NCI-H2029 (cell line): ENCODE data around the gene CCNE1.
"Not testable (repeated sequence)": the region's sequence is repeated elsewhere in the genome, so short reads cannot be mapped to it uniquely, and the experiment has no call there.

Source experiments
- DNase-seq: peaks from one replicate; lab custom pipeline; 2025; lab: John Stamatoyannopoulos, UW

CCNE1 gene

DNA sequence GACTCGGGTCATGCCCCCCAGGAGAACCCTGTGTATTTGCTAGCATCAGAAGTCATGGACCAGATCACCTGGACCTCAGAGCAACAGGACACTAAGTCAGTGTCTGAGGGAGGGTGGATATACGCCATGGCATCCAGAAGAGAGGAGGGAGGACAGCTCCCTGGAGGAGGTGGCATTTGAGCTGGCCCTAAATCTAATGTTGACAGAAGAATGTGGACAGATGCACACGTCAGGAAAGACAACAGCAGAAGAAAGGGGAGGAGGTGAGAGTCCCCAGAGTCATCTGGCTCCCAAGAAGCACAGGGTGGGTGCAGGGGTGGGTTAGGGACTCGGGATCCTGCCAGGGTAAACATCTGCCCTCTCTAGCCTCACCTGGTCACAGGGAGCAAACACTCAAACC lies 24.5 kb upstream of the CCNE1 start:
- DNase-seq: peak; percentile 65

DNA sequence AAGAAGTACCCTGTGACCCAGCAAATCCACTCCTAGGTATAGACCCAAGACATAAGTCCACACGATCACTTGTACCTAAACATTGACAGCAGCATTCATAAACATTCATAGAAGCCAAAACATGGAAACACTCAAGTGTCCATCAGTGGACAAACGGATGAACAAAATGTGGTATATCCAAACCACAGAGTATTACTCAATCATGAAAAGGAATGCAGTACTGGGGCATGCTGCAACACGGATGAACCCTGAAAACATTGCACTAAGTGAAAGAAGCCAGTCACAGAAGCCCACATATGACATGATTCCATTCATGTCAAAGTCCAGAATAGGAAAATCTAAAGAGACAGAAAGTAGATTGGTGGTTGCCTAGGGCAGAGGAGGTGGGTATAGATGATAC lies 22.8 kb upstream of the CCNE1 start:
- no peak for DNase-seq

DNA sequence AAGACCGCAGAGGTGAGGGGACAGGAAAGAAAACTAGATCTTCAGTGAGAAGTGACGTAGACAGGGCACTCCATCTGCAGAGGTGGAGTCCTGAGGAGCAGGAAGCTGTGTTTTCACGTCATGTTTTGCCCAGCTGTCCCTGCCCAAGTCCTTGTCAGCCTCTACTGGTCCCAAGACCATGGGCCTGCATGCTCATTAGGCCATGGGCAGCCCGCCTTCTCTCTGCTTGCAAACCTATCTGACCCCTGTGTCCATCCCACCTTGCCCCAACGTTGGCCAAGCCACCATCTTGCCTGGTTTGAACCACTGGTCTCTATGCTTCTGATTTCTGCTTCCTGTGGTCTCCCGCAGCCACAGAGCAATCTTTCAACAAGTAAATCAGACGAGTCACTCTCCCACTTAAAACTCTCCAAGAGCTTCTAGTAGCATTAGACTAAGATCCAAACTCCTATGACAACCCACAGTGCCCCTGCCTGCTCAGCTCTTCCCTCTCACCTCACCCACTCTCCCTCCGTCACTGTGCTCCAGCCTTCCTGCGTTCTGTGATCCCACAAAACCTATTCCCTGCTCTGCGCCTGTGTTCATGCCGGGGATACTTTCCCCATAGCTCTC lies 18.6 kb upstream of the CCNE1 start:
- DNase-seq: no peak

DNA sequence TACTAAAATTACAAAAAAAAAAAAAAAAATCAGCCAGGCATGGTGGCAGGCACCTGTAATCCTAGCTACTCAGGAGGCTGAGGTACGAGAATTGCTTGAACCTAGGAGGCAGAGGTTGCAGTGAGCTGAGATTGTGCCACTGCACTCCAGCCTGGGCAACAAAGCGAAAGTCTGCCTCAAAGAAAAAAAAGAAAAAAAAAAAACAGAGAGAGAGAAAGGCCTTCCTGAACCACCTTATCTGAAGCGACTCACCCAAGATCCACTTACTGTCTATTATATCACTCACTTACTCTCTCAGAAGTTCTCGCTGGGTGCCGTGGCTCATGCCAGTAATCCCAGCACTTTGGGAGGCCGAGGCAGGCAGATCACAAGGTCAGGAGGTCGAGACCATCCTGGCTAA lies 17.3 kb upstream of the CCNE1 start:
- DNase-seq: not testable (repeated sequence)

DNA sequence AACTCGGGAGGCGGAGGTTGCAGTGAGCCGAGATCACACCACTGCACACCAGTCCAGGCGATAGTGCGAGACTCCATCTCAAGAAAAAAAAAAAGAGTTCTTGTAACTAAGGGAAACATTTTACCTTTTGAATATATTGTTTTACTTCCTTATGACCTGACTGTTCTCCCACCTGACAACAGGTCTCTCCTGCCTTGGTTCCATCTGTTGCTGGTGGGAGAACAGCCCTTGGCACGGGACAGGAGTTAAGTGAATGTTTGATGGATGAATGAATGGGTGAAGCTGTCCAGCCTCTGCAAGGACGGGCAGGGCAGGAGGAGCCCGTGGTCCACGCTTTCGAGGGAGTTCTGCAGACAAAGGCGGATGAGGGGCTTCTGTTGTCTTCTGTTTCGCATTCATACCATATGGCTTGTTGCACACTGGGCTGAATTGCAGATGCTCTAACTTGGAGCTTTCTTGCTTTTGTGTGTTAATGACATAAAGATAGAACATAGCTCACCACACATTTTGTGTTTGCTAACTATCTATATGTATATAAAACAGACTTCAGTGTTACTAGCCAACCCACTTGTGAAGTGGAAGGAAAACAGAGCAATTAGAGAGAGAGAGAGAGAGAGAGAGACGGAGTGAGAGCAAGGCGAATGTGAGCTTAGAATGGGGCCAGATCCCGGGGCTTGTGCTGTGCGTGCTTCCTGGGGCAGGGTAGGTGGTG lies 16.2 kb upstream of the CCNE1 start:
- DNase-seq: no peak

DNA sequence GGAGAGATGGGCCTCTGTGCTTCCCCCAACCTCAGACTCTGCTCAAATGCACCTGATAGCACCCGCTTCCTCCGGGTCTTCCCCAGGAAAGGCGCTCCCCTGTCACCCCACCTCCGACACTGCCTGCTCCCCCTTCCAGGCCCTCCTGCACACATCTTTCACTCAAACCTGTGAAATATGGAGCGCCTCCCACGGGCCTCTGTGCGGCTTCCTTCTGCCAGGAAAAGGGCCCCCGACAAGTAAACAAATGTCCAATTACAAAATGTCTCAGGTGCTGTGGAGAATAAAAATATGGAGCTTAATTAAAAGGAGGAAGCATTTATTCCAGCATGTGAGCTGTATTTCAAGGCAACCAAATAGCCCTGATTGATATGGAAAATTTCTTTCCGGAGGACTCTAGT lies 15.6 kb upstream of the CCNE1 start:
- DNase-seq: no peak

DNA sequence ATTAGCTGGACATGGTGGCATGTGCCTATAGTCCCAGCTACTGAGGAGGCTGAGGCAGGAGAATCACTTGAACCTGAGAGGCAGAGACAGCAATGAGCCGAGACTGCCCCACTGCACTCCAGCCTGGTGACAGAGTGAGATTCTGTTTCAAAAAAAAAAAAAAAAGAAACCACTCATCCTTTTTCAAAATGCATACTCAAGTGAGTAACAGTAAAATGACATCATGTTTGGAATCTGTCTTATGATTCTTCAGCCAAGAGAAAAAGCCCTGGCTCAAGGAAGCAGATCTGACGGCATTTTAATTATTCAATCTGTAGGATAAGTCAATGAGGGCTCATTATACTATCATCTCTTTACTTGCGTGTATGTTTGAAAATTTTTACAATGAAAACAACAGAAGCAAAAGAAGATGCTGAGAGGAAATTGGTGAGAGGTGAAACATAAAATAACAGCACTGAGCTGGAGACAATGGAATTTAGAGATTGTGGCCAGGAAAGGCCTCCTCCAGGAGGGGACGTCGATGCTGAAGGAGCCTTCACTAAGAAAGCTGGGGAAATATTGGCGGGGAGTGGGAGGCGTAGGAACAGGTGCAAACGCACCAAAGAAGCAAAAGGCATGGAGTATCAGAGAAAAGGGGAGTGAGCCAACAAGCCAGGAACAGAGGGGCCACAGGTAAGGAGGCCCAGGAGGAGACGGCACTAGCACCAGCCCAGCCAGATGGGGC lies 12.9 kb upstream of the CCNE1 start:
- DNase-seq: peak; percentile 16

DNA sequence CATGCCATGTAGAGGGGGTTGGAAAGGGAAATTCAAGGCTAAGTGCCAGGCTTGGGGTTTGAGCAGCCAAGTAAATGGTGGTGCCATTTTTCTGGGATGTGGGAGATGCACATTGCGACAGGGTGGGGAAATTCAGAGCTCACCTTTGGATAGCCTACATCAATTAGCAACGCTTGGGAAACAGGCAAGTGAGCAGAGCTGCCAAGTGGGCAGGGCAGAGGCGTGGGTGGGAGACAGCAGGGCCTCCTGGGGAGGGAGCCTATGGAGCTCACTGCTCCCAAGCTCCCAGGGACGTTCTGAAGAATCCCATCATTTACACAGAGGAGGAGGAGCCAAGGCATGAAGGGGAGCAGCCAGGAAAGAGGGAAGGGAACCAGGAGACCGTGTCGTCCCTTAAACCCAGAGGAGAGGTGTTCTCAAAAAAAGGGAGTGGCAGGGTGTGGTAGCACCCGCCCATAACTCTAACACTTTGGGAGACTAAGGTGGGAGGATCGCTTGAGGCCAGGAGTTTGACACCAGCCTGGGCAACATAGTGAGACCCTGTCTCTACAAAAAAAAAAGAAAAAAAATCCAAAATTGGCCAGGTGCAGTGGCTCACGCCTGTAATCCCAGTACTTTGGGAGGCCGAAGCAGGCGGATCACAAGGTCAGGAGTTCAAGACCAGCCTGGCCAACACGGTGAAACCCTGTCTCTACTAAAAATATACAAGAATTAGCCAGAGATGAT lies 11.5 kb upstream of the CCNE1 start:
- no peak for DNase-seq

DNA sequence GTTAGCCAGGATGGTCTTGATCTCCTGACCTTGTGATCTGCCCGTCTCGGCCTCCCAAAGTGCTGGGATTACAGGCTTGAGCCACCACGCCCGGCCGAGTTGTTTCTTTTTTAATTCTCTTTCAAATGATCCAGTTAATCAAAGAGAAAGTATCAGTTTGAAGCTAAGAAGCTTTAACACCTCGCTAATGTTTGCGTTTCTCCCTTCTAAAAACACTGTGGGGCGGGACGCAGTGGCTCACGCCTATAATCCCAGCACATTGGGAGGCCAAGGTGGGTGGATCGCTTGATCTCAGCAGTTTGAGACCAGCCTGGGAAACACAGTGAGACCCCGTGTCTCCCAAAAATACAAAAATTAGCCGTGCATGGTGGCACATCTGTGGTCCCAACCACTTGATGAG lies 7.8 kb upstream of the CCNE1 start:
- not testable (repeated sequence) for DNase-seq

DNA sequence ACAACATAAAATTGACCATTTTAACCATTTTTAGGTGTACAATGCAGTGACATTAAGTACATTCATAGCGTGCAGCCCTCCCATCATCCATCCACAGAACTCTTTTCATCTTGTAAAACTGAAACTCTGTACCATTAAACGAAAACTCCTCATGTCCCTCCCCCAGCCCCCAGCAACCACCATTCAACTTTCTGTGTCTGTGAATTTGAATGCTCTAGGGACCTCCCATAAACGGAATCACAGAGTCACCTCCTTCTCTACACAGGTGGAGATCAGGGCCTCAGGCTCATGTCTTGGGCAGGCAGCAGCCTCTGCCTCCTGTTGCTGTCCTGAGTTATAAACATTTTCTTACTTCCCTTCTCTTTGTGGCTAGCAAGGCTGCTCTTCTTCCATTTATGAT lies 7.3 kb upstream of the CCNE1 start:
- no peak for DNase-seq

DNA sequence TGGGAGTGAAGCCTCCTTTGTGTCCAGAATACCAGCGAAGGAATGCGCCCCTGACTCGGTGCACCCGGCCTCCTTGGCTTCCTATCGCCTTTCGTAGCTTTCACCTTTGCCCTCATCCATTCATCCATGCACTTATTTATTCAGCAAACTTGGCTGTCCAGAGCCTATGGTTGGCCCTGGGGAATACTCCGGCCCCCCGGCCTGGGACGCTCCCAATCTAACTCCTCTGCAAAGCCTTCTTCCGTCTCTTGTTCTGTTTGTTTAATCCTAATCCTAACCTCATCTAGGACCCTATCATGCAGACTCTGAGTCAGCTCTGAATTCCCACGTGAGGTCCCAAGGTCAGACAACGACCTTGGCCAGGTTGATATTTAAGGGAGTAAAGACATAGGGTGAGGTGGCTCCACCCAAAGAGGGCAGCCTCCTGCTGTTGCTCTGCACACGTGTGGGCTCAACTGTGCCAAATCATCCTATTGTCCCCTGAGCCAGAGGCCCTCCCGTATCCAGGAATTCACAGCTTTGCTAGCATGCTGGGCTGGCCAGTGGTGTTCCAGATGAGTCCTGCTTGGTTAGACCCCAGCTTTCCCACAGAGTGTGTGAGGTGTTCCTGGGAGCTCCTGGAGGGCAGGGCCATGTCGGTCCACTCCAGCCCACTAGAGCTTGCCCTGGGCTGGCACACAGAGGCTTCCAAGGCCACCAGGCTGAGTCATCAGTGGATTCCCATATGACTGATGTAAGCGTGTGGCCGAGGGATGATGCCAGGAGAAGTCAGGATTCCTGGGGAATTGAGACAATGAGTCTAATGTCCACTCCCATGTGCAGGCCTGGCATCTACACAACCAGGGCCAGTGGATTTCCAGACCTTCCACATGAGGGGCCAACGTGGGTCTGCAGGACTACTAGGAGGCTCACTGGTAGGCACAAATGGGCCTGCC lies 6.5 kb upstream of the CCNE1 start:
- no peak for DNase-seq

DNA sequence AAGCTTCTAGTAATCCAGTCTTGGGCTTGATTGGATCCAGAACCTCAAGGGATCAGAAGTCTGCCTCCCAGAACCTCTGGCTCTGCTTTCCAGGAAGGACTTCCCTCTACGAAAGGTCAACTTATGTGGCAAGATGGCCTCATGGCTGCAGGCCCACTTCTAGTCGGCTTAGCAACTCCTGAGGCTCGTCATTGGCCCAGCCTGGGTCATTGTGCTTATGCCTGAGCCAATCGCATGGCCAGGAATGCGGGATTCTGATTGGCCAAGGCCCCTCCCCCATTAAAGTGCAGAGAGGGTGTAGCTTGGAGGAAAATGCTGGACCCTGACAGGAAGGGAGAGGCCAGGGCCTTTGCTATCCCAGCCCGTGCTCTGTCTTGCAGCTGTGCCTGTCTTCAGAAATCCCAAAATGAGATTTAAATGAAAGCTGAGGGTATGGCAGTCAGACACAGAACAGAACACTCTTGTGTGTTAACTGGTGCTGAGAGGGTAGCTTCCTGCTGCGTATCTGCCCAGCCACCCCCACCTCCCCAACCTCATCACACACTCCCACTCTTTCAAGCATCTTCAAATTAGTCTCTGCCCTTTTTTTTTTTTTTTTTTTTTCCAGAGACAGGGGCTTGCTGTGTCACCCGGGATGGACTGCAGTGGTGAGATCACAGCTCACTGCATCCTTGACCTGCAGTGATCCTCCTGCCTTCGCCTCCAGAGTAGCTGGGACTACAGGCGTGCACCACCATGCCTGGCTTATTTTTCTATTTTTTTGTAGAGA lies 5.5 kb upstream of the CCNE1 start:
- peak; percentile 10 for DNase-seq

DNA sequence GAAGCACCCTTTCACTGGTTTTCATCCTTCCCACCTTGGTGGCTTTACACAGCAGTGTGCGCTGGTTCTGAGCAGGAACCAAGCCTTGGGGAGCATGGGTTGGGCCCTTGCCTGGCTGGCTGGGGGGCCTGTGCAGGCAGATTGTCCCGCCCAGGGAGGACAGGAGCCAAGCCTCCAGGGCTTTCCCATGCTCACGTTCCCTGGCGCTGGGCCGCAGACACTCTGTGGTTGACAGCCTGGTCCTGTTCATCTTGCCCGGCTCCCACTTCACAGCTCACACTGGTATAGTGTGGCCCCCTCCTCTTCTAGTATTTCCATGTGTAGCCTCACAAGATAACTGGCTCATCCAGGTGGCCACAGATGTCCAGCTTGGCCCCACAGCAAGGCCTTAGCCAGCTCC lies 4.6 kb upstream of the CCNE1 start:
- no peak for DNase-seq

DNA sequence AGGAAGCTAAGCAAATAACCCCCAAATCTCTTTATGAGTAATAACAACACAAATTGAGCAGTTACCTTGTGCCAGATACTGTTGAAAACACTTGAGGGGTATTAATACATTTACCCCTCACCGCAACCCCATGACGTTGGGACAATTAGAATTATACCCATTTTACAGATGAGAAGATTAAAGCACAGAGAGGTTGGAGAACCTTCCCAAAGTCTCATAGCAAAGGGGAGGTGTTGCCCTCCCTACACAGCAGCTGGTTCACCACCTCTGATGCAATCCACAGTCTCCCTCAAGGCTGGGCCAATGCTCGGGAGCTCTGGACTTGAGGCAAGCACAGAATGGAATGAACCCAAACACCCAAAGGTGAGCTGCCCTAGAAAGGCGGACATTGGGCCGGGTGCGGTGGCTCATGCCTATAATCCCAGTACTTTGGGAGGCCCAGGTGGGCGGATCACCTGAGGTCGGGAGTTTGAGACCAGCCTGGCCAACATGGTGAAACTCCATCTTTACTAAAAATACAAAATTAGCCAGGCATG lies 3.9 kb upstream of the CCNE1 start:
- no peak for DNase-seq

DNA sequence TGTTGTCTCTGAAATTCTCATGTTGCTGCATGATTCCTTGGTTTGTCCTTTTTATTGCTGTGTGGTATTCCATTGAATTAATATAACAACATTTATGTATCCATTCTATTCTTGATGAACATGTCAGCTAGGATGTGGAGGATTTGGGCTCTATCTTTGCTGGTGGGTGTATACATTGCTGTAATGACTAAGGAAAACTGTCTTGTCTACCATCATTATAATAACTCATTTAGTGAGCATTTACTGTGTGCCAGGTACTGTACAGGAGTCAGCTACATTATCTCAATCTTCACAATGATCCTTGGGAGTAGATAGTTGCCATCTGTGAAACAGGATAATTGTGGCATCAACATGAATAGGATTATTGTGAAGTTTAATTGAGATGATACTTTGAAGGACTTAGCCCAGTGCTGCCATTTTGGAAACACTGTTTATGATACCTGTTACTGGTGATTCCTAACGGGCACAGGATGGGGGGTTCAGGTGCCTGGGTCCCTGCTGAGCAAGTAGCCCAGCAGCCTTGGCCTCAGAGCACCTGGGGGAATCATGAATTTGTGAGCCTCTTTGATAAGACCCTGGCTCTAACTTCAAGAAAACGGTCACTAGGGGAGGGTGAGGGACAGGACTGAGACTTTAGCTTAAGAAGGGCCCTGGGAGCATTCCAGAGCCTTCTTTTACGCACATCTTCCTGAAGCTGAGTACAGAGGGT lies 1.8 kb upstream of the CCNE1 start:
- DNase-seq: no peak

DNA sequence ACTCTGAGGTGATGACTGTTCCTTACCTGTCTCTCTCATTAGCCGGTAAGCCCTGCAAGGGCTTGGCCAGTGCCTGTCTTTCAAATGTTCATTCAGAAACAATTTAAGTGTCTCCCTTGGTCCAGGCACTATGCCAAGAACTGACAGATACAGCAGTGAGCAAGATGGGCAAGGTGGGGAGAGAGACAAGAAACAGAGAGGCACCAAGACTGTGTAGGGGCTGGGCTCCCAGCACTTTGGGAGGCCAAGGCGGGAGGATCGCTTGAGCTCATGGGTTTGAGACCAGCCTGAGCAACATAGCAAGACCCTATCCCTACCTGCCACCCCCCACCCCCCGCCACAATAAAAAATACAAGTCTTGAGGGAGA lies 1.3 kb upstream of the CCNE1 start:
- peak; percentile 21 for DNase-seq

DNA sequence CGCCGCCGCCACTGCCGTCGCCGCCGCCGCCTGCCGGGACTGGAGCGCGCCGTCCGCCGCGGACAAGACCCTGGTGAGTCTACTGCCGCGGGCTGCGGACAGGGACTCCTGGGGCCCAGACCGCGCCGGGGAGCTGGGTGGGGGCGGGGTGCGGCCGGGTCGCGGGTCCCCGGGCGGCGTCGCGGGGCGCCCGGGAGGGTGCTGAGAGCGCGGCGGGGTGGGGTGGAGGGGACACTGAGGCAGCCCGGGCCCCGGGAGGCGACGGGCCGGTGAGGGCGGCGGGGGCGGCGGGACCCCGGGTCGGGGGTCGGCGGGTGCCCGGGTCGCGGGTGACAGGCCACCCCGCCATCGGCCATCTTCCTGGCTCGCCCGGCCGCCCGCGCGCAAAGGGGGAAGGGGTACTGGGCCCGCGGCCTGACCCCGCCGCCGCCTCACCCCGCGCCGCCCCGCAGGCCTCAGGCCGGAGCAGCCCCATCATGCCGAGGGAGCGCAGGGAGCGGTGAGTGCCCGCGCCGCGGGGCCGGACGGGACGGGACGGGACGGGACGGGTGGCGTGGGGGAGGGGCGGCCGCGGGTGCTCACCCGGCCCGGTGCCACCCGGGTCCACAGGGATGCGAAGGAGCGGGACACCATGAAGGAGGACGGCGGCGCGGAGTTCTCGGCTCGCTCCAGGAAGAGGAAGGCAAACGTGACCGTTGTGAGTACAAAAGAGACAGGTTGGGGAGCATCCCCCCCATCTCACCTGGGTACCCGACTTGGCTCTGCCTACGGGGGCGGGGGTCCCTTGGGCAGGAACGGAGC lies 489 bp downstream of the CCNE1 start:
- DNase-seq: no peak

DNA sequence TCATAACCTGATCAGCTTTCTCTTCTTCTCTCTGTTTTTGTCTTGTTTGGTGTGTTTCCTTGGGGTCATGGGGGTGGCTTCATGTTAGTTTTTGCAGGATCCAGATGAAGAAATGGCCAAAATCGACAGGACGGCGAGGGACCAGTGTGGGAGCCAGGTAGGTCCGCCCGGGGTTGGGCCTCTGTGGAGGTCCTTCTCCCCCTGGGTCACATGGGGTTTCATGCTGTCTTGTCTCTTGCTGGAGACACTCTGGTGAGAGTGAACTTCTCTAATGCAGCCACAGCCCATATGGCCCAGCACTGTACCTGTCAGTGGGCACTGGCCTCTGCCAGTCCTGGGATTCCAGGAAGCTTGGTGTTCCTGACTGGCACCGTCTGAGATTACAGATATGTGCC lies 1.1 kb downstream of the CCNE1 start:
- DNase-seq: no peak

DNA sequence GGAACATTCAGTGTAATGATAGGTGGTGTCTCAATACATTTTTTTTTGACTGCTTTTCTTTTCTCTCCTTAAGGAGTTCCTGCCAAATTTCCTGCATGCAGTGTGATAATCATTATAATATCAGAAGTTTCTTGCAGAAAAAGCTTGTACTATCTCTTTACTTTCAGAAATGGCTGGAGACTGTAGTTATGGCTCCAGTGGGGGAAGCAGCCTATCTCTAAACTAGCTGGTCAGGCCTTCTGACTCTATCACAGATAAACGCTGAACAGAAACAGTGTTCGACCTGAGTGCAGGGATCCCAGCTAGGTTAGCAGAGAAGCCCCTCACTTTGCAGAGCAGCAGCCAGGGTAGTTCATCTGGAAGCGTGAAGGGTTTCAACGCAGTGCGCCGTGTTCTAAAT lies 1.9 kb downstream of the CCNE1 start:
- no peak for DNase-seq
